HG02642 (cell line): ENCODE results near the gene DOLPP1.

Experiments
- ATAC-seq: cut with Tn5 transposase; IDR thresholded peaks from one replicate; pipeline ENCODE4 v1.9.1; 2021; ENCODE audit warnings: mild to moderate bottlenecking; ENCODE audit not compliant: unreplicated experiment, poor library complexity

DOLPP1 gene

DNA sequence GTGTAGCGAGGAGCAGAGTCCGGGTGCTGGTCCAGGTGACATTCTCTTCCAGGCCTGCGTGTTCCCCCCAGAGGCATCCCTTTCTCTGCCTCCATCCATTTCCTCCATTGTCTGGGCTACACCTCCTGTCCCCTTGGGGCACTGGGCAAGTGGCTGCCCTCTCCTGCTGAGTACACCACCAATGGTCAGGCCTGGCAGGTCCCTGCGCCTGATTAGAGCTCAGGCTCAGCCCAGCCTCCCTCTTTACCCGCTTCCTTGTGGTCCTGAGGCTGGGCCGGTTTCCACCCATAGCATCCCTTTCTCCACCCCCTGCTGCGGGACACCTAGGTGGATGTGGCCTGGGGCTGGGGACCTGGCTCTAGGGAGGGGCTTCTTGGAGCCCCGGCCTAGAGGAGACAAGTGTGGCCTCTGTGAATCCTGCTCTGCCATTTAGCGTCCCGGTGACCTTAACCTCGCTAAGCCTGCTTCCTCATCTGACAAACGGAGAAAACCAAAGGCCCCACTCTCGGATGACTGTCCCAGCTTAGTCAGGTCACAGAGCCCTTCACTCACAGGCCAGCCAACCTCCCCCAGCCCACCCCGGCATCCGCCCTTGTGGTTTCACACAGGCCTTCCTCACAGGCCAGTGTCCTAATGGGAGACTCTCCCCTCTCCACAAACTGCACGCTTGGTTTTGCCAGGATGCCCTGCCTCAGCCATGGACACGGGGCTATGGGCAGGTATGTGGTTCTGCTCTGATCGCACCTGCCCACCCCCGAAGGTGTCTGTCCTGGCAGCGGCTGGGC, 12.9 kb downstream of the DOLPP1 start:
- ATAC-seq: no peak

DNA sequence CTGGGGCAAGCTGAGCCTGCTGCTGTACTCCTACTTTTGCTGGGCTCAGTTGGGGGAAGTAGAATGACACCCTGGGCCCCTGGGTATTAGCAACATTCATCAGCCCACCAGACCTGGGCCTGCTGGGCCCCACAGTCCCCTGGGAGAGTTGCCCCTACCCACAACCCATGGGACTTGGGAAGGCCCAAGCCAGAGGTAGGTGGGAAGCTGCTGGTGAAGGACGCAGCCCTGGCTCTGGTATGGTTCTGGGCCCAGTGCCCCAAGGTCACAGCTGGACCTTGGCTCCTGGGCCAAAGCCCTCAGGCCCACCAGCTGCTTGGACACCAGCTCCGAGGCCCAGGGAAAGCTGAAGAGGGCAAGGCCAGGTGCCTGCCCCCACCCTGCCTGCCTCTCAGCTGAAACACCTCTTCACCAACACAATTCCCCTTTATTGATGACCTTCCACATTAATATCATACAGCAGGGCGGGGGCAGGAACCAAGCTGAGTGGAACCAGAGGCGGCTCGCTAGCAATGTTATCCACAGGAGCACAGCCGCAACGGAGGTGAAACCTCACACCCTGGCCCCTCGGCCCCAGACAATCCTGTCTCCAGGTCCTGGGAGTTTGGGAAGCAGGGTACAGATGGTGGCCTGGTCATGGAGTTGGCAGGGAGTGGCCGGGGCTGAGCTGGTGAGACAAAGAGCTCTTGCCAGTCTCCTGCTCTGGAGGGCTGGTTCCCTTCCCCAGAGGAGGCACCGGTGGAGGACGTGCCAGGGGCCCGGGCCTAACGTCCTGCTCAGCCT, 13.7 kb downstream of the DOLPP1 start:
- ATAC-seq: no peak

DNA sequence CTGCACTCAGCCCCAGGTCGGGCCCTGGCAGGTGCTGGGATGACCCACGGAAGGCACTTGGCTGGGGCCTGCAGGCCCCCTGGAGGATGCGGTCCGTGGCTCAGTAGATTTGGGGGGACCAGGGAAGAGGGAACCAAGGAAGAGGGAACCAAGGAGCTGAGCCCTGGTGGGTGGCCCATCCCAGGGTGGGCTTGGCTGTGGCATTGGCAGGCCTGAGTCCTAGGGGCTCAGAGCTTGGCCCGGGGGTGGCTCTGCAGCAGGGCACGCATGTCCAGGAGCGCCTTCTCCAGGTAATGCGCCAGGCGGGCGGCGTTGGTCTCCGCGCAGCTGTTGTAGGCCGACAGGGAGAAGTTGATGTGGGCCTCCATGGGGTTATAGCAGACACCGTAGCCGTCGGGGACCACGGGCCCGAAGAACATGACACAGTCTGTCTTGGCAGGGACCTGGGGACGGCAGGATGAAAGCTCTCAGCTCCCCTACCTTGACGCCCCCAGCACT, 14.3 kb downstream of the DOLPP1 start:
- no peak for ATAC-seq

DNA sequence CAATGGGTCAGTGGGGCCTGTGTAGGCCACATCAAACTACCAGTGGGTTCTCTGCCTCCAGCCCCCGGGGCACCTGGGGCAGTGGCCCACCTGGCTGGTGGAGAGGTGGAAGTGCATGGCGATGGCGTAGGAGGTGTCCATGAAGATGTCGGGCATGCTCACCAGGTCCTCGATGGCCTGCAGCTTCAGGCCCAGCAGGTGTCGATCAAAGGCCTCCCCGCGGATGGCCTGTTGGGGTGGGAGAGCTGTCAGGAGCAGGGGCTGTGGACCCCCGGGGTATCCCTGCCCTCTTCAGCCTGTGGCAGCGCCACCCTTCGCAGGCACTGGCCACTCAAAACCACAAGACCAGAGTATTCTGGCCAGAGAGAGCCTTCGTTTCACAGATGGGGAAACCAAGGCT, 15.0 kb downstream of the DOLPP1 start:
- ATAC-seq: no peak

DNA sequence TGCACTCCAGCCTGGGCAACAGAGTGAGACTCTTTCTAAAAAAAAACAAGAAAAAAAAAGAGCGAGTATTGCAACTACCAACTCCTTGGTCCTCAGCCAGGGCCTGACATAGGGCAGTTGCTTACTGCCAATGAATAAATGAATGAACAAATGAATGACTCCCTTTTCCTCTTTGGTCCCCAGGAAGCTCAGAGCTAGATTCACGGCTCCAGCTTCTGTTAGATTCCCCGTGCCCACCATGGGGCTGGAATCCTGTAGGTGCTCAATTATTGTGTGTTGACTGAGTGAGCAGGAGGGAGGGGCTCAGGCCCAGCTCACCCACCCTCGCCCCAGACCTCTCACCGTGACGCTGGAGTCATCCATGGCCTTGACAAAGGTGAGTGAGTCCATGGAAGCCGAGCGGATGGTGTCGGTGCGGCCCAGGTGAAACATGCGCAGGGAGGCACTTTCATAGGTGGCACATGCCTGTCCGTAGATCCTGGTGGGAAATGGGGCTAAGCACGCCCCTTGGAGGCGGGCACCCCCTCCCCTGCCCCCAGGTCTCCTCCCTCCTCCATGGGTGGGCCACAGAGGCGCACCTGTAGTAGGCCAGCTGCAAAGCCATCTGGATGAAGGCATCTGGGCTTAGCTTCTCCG, 16.9 kb downstream of the DOLPP1 start:
- ATAC-seq: no peak

DNA sequence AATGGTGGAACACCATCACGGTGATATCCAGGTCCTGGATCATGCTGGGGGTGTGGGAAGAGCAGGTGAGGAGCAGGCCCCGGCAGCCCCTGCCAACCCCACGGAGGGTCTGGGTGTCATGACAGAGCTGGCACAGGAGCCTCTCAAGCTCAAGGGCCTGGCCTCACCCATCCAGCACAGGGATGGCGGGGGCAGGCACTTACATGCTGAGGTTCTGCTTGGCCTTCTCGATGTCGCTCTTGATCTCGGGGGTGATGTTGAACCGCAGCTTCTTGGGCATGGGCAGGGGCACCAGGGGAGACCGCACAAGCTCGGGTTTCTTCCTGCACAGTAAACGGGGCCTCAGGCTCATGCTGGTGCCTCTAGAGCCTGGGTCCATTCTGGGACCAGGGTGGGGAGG, 17.4 kb downstream of the DOLPP1 start:
- ATAC-seq: no peak

DNA sequence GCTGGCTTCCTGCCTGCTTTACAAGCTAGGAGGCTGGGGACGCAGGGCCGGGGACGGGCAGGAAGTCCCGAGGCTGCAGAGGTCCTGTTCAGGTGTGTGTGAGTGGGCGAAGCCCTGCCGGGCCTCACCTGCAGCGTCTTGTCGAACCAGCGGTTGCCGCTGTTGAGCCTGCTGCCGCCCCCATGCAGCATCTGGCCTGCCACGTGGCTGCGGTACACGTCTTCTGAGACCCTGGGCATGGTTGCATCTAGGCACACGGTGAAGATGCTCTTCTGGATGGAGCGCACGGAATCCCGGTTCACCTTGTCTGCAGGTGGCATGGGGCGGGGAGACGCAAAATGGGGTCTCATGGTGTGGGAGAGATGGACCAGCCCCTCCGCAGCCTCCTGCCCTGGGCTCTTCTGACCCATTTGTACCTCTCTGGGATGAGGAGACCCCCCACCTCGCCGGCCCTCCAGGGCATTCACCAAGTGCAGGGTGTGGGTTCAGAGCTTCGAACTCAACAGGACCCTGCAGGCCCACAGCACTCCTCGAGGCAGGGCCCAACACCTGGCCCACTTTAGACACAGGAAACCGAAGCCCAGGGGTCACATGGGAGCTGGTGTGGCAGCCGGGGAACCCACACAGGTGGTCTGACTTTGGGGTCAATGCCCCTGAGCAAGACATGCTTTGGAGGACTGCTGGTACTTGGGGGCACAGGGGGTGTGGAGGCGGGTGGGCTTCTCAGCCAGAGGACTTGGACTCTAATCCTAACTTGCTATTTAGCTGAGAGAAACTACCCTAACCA, 19.7 kb downstream of the DOLPP1 start:
- no peak for ATAC-seq

DNA sequence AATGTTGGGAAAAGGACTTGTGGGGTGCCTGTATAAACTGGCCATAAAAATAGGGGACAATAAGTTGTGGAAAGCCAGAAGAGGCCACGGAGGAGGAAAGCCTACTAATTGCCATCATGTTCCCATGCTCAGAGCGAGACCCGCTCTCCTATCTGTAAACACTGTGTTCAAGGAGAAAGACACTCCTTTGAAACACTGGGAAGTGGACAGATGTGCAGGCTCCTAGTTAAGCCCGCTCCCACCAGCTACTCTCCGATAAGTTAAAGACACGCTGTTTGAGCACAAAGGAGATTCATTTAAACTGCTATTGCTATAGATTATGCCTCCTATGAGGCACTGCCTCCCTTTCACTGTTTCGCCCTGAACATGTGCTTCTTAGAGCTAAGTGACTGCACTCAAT, 20.4 kb downstream of the DOLPP1 start:
- ATAC-seq: no peak

DNA sequence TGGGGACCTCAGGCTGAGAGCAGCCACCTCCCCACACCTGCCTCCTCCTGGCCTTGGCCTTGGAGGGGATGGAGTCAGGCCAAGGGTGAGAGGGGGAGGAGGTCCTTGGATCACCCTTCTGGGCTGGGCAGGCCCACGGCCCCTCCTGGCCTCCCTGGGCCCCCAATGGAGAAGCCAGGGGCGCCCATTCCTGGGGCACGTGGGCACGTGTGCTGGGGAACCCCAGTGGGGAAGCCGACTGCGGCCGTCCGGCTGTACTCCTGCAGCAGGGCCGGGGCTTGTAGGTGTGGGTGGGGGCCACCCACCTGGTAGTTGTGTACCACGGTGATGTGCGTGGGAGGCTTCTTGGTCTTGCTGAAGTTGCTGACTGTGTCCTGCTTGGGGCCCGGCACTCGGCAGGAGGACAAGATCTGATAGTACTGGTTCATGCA, 21.2 kb downstream of the DOLPP1 start:
- ATAC-seq: no peak

DNA sequence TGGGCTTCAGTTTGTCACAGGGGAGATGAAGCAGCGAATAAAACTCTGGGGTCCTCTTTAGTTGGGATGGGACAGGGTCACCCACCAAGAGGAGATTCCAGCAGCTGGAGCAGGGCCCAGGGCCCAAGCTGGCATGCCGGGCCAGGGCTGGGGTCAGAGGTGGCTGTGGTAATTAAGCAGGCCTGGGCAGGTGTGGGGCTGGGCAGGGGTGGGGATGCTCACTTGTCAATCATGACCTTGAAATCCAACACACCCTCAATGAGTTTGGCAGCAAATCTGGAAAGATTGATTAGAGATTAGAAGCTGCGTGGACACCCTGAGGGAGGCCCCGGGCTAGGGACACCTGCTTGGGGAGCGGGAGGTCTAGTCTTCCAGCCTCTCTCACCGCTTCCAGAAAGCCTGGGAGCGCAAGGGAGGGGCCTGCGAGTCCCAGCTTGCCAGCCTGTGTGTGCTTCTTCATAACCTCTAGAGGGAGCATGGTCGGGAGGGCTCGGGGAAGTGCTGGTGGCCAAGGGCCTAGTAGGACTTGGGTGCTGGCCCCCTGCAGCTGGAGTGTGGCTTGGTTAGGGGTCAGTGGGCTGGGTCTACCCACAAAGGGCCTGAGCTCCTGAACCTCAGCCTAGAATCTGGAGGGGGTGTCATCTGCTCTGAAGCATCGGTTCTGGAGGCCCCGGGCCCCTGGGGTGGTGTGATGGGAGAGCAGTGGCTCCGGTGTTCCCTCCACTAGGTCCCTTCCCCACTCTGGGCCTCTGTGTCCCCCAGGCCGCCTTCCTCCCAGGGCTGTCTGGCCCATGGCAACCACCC, 22.1 kb downstream of the DOLPP1 start:
- no peak for ATAC-seq

DNA sequence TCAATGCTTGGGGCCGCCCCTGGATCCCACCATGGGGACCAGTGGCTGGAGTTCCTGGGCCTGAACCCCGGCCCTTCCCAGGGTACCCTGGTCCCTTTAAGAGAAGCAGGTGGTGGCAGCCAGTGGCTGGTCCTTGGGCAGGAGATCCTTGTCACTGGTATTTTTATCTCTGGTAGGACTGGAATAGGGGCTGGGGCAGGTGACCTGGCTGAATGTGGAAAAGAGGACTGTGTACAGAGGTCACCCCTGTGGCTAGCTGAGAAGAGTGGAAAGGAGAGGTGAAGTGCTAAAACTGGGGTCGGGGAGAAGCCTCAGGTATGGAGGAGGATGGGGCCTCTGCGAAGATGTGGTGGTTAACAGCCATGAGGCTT, 22.7 kb downstream of the DOLPP1 start:
- no peak for ATAC-seq

DNA sequence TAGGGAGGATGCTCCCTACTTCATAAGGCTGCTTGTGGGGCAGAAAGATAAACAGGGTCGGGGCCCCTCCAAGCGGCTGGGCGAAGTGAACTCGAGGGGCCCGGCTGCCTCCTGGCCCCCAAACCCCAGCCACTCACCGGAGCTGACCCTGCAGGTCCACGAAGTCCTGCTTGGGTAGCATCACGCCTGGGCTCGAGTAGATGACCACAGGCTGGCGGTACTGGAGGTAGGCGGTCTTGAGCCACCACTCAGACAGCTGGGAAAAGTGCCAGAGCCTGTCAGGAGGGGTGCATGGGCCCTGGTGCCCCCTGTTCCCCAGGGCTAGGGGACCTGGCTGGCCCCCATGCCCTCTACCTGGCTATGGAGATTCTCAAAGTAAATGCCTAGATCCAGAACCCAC, 23.1 kb downstream of the DOLPP1 start:
- ATAC-seq: no peak

DNA sequence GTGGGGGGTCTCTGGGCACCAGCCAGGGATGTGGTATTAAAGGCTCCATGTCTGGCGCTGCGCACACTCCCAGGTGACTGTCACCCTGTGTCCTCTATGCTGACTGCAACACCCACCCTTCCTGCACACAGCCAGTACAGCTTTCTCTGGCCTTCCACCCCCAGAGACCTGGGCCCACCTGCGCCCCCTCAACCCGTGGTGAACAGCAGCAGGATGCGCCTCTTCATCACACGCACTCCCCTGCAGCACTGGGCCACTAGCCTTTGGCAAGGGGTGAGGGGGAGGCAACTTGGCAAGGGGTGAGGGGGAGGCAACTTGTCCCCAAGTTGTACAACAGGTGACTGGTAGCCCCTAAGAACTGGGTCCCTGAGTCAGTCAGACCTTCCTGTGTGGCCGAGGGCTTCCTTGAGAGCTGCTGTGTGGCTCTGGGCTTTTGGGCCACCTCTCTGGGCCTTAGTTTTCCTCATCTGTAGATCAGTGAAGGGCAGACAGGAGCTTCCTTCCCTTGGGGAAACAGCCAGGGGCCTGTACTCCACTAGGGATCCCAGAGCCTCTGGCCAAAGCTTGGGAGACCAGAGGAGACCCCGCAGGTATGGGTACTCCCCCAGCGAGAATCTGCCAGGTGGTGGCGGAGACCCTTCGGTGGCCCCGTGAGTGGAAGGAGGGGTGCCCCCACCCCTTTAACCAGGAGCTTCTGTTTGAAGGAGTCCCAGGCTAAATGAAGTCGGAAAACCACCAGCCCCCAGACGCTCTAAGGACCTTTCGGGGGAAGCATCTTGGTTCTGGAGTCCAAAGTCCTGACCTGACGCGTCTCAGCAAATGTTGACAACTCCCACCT, 25.2 kb downstream of the DOLPP1 start:
- no peak for ATAC-seq

DNA sequence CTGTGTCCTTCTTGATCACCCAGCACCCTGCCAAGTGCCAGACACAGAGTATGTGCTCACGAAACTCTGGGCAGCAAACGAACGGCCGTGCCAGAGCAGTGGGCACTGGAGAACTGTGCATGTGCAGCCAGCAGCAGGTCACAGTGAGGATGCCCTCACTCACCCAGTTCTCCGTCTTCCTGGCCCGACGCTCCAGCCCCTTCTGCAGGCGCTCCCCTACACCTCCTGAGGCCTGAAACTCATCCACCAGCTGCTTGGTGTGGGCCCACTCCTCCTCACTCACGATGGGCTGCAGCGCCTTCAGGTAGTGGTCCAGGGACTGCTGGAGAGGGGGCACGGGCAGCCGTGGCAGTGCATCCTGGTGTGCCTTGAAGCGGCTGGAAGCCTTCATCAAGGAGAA, 26.7 kb downstream of the DOLPP1 start:
- ATAC-seq: no peak

DNA sequence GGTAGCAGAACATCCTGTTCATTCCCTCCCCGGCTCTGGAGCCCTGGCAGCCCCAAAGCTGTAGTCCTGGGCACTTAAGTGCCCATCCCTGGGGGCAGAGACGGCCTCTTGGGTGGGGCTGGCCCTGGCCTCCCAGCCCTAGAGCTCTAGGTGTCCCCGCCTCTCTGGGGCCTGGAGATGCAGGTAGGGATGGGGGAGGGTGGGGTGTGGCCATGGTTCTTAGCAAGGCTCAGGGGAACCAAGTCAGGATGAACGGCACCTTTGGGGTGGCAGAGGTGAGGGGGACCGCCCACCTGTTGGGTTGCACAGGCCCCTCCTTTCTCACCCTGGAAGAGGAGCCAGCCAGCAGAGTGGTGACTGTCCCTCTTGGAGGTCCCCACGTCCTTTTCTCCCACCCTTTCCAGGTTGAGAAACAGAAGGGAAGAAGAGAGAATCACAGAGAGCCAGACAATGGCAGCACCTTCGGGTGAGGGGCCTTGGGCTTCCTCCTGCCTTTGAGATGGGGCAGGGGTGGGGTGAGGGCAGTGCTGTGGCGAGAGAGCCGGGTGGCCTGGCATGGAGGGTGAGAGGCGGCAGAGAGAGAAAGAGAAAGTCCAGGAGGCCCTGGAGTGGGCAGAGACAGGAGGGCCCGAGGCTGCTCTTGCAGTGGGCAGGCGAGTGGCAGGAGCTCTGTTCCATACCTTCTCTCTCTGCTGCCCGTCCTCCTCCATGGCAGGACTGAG, 27.3 kb downstream of the DOLPP1 start:
- ATAC-seq: no peak

DNA sequence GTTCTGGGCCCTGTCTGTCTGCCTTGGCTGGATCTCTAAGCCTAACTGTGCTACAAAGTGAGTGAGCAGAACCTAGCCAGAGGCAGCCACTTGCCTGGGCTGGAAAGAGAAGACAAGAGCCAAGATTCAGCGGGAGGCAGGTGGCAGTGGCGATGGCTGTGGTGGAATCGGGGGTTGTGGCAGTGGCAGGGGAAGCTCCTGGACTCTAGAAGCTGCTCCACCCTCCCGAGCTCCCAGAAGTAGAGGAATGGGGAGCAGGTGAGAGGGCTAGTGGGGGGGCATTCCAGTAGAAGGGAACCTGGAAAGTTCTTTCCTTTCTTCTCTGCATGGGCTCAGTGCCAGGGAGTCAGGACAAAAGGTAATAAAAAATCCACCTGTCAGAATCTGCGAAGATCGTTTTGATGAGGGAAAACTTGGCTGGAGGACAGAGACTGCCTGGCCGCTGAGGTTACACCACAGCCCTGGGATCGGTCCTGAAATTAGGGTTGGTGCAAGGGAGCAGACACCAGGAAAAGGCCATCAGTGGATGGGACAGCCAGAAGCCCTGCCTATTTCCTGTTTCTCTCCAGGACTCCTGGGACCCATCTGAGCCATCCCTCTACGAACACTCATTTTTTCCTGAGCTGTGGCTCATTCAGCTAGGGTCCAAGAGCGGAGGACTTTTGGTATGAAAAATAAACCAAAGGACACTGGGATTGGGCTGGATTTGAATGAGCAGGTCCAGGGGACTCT, 28.1 kb downstream of the DOLPP1 start:
- no peak for ATAC-seq

DNA sequence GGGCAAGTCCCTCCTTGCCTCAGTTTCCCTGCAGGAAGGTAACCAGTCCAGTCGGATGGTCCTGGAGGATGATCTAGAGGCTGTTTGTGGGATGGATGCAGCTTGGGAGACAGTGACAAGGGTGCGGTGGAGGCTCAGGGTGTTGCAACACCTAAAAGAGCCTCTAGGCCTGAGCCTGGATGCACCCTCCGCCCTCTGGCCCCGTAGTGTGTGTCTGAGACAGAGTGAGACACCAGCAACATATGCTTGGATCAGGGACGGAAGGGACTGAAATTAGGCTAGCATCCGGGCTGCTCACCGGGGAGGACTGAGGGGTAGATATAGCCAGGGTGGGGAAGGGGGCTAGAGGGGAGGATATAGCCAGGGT, 28.6 kb downstream of the DOLPP1 start:
- ATAC-seq: no peak
